ENCODE measurements around the gene FADS1. TPM values are rescaled to one million over a fixed set of nuclear protein-coding genes. Genes with fewer than 3 reads are reported as not detected.
A peak's percentile ranks its signal among the peaks of the same experiment; 100 is the strongest.

Gene FADS1
- total and polyA plus RNA-seq, 2 of the 13 experiments (the other 11 are each of a cell fraction or from before 2014, with no cell fraction given), result 91.8 to 108 TPM

- TF ChIP-seq TFDP1 (CRISPR knock-in tag; IDR thresholded peaks at IDR 0.05; ENCODE audit: borderline replicate concordance) (no peak; the same call in 1 of the 2 replicates), AHR (CRISPR knock-in tag; IDR thresholded peaks at IDR 0.05) (no peak; the same call in 1 of the 2 replicates), TCF7 (IDR thresholded peaks at IDR 0.05; ENCODE audit: low read depth) (no peak), SKI (IDR thresholded peaks at IDR 0.05; ENCODE audit: partially characterized antibody) (no peak), GABPA (IDR thresholded peaks at IDR 0.05; ENCODE audit: low read depth, low read length) (no peak), GABPA (CRISPR knock-in tag; IDR thresholded peaks at IDR 0.05; ENCODE audit: low read depth) (peak; percentile 86), ZNF780A (CRISPR knock-in tag; IDR thresholded peaks at IDR 0.05) (no peak), HES4 (CRISPR knock-in tag; IDR thresholded peaks at IDR 0.05; ENCODE audit: borderline replicate concordance) (no peak), CENPX (CRISPR knock-in tag; IDR thresholded peaks at IDR 0.05) (no peak), SKIL (CRISPR knock-in tag; IDR thresholded peaks at IDR 0.05; ENCODE audit: borderline replicate concordance) (peak; percentile 15; the same call in 1 of the 2 replicates), SNAPC2 (CRISPR knock-in tag; IDR thresholded peaks at IDR 0.05) (no peak), HBP1 (CRISPR knock-in tag; IDR thresholded peaks at IDR 0.05; ENCODE audit: low read depth) (peak; percentile 72), XRCC5 (optimal IDR thresholded peaks at IDR 0.05; ENCODE audit: low read length) (no peak), ATM (IDR thresholded peaks at IDR 0.05; ENCODE audit: borderline replicate concordance) (no peak), HNF1A (IDR thresholded peaks at IDR 0.05; ENCODE audit: low read depth) (peak; percentile 86), HNF1A (CRISPR knock-in tag; IDR thresholded peaks at IDR 0.05; ENCODE audit: borderline replicate concordance) (peak; percentile 95; the same call in 1 of the 2 replicates), ZBTB42 (CRISPR knock-in tag; IDR thresholded peaks at IDR 0.05) (no peak), ELF3 (CRISPR knock-in tag; IDR thresholded peaks at IDR 0.05) (peak; percentile 79), ZNF260 (CRISPR knock-in tag; IDR thresholded peaks at IDR 0.05; ENCODE audit: borderline replicate concordance, low read depth) (no peak), MATR3 (CRISPR knock-in tag; IDR thresholded peaks at IDR 0.05) (no peak), ZNF576 (CRISPR knock-in tag; IDR thresholded peaks at IDR 0.05) (no peak), MYC (CRISPR knock-in tag; IDR thresholded peaks at IDR 0.05; ENCODE audit: borderline replicate concordance) (peak; percentile 44; the same call in 1 of the 2 replicates)
Measured at GRCh38 chr11:61756452-61757212, 60.2 kb downstream of the FADS1 start (continued).

Measured in HepG2 (cell line).